ENCODE data around the gene NRGN.

DNA sequence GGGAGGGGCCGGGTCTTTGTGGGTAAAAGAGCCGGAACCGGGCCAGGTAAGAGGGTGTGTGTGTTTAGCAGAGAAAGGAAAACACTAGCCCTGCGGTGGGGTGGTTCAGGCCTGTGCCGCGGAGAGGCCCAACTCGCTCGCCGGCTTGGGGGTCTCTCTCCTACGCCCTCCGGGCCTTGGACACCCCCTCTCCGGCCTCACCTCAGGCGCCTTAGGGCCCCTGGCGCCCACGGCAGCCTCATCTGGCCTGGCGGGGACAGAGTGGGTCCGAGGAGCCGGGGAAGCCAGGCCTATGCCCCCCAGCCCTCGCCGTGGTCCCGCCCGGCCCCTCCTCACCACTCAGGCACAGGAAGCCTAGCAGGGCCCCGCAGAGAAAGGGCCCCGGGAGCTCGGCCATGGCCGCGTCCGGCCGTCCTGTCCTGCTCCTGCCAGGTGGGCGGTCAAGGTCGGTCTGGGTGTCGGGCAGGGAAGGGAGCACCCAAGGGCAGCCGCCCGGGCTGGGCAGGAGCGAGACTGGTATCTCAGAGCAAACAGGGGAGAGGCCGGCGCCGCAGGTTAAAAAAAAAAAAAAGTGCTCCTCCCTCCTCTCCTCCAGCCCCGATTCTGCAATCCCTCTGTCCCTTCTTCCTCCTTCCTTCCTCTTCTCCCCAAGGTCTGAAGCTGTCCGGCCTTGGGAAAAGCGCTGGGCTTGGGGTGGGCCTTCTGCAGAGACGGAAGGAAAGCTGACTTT, 12.2 kb downstream of the NRGN start, which contains the start of gene VSIG2:
- TF ChIP-seq, protein P1, sequence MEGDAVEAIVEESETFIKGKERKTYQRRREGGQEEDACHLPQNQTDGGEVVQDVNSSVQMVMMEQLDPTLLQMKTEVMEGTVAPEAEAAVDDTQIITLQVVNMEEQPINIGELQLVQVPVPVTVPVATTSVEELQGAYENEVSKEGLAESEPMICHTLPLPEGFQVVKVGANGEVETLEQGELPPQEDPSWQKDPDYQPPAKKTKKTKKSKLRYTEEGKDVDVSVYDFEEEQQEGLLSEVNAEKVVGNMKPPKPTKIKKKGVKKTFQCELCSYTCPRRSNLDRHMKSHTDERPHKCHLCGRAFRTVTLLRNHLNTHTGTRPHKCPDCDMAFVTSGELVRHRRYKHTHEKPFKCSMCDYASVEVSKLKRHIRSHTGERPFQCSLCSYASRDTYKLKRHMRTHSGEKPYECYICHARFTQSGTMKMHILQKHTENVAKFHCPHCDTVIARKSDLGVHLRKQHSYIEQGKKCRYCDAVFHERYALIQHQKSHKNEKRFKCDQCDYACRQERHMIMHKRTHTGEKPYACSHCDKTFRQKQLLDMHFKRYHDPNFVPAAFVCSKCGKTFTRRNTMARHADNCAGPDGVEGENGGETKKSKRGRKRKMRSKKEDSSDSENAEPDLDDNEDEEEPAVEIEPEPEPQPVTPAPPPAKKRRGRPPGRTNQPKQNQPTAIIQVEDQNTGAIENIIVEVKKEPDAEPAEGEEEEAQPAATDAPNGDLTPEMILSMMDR (IDR thresholded peaks at IDR 0.05 in 2 of 3, conservative IDR thresholded peaks at IDR 0.05 in 1 of 3; ENCODE audit: control insufficient read depth in 2 of 3, extremely low read depth in 1 of 3, insufficient read depth in 1 of 3, low read depth in 3 of 3, low read length in 3 of 3) = no peak
- TF ChIP-seq RCOR1 (conservative IDR thresholded peaks at IDR 0.05; ENCODE audit: low read depth, low read length) (no peak), POLR2A (IDR thresholded peaks at IDR 0.05; ENCODE audit: low read depth, low read length) (no peak), BHLHE40 (IDR thresholded peaks at IDR 0.05; ENCODE audit: borderline replicate concordance in 1 of 2, low read depth in 2 of 2, low read length in 1 of 2) (no peak), EZH2 (IDR thresholded peaks at IDR 0.05; ENCODE audit: borderline replicate concordance, control insufficient read depth, low read depth, low read length) (no peak), RFX5 (IDR thresholded peaks at IDR 0.05; ENCODE audit: low read depth, low read length) (no peak), POLR2AphosphoS5 (IDR thresholded peaks at IDR 0.05; ENCODE audit: low read length) (no peak), NR2C2 (IDR thresholded peaks at IDR 0.05; ENCODE audit: borderline replicate concordance, control insufficient read depth, insufficient read length, low read depth) (no peak), ZBTB11 (CRISPR knock-in tag; IDR thresholded peaks at IDR 0.05) (no peak), POLR2AphosphoS2 (IDR thresholded peaks at IDR 0.05; ENCODE audit: low read depth, low read length) (no peak)
- TF ChIP-seq, protein P2, sequence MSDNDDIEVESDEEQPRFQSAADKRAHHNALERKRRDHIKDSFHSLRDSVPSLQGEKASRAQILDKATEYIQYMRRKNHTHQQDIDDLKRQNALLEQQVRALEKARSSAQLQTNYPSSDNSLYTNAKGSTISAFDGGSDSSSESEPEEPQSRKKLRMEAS (IDR thresholded peaks at IDR 0.05; ENCODE audit: low read depth, low read length) = no peak

All from GM12878 (cell line).